ENCODE data around the gene AKR1B1.
A peak's percentile ranks its signal among the peaks of the same experiment; 100 is the strongest.

The AKR1B1 gene

DNA sequence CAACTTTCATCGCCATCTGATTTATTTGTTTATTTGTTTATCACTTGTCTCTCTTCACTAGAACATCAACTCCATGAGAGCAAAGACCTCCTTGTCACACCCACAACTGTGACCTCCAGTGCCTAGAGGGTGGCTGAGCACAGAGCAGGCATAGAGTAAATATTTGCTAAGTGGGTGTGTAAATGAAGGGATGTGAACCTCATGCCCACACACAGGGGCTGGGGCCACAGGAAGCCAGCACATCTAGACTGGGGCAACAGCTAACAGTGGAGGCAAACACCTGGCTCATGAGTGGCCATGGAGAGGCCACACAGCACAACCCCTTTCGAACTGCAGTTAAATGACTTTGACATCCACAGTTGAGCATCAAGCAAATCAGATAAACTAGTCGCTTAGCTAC is 39.8 kb downstream of the AKR1B1 start:
- DNase-seq (ENCODE audit: low spot score) = no peak

DNA sequence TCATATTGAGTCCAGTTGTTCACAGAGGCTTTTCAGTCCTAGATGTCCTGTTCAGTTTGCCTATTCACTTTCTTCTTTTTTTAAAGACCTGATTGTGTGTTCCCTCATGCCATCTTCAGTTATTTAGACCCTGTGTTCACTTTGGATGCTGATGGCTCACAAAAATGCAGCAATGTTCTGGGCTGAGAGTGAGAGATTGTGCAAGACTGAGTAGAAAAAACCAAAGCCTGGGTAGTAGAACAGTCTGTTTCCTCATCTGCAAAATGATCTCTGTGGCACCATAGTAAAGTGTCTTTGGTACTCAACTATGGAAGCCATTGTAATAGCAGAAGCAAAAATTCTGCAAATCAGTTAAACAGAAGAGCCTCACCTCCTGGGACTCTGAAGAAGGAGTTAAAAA is 43.2 kb downstream of the AKR1B1 start:
- peak; percentile 12 for DNase-seq (ENCODE audit: low spot score)

DNA sequence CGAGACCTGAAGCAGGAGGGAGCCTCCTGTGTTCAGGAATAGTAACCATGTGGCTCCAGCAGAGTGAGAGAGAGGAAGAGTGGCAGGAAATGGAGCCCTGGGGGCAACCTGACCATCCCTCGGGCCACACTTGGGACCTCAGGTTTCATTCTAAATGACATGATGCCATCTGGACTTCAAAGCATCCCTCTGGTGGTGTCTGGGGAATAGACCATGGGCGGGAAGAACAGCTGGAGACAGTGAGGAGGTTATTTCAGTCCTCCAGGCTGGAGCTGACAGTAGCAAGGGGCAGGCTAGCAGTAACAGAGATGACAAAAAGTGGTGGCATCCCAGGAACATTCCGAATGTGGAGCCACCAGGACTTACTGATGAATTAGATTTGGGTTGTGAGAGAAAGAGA is 44.8 kb downstream of the AKR1B1 start:
- DNase-seq (ENCODE audit: low spot score) = no peak

DNA sequence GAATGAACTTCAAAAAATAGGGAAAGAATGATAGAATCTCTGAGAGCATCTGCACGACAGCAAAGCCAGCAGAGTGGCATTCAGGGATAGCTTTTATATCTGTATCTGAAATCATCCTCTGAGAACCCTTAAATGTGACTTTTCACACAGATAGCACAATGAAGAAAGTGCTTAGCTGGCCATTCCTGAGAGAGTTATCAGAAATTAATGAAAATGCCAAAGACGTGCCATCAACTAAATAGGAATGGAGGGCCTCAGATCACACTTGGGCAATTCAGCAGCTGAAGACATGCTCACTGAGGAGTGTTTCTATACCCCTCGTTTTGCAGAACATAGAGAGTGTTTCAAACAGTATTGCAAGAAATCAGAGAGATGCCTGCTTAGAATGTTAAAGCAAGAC is 51.6 kb downstream of the AKR1B1 start:
- no peak for DNase-seq (ENCODE audit: low spot score)

DNA sequence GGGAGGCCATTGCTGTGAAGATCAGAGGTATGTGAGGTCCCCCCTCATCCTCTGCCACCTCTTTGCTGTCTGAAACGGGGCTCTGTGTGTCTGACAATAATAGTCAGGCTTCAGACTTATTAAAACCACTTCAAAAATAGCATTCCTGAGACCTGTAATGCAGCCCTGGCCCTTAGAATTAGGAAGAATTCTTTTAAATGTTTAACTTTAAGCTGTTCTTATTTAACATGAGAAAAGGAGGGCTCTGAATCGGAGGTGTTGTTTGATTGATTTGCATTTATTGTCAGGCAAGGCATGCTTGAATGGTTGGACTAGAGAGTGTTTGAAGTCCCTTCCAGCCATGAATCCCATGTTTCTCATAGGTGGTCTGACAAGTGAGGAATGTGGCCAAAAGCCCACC is 52.5 kb downstream of the AKR1B1 start:
- no peak for DNase-seq (ENCODE audit: low spot score)

DNA sequence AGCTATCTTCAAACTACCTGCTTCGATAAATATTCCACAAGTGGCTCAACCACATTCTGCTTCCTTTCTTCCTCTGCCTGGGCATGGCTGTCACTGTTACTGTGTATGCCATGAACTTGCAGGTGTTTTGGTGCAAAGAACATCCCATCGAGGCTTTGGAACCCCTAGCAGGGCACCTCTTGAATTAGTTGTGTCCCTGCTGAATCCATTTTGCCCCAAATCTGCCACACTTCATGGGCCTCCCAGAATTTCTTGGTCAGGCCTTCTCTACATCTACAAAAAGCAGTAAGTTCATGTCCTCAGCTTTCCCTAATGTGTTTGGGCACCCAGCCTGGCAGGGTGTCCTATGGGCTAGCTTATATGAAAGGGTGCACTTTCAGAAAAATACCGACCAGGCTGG is 53.6 kb downstream of the AKR1B1 start:
- DNase-seq (ENCODE audit: low spot score) = no peak

DNA sequence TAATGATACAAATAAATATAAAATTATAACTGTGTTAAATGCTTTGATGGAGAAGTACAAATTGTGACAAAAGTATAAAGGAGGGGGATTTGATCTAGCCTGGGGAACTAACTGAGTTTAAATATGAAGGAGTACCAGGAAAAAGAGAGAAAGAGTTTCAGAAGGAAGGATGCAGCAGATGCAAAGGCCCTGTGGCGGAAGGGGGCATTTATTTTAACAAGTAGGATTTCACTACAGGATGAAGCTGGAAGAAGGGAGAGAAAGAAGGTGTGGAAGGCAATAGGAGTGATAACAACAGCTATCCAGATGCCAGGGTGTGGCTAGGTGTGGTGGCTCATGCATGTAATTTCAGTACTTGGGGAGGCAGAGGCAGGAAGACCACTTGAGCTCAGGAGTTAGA is 55.8 kb downstream of the AKR1B1 start:
- DNase-seq (ENCODE audit: low spot score) = no peak

- DNase-seq (ENCODE audit: low spot score) = no peak
These were observed 58.0 kb downstream of the AKR1B1 start for GRCh38 chr7:134400859-134401258.

- no peak for DNase-seq (ENCODE audit: low spot score)
These were observed 62.9 kb downstream of the AKR1B1 start for GRCh38 chr7:134396031-134396430.

DNA sequence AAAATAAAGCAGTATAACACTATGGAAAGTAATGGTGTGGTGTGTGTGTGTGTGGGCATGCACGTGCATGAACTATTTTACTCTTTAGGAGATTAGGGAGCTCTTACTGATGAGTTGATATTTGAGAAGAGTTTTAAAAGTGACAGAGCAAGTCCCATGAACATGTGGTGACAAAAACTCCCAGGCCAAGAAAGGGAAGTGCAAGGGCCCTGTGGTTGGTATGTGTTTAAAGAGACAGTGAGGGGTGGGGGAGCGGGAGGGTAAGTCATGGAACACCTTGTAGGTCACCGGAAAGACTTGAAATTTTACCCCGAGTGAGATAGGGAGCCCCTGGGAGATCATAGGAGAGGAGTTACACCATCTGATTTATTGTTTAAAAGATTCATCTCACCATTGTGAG is 63.3 kb downstream of the AKR1B1 start:
- no peak for DNase-seq (ENCODE audit: low spot score)

DNA sequence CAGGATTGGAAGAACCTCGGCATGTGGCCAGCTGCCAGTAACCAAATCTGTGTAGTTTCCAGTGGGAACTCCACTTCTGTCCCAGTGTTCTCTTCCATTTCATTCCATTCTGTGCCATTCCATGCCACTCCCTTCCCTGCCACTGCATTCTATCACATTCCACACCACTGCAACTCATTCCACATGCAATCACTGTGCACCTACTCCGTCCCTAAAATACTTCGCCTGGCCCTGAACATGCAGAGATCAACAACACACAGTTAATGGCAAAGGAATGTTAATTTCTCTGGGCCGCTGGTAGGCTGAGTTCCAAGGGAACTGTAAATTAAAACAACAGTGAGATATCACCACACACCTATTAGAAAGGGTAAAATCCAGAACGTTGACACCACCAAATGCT is 64.8 kb downstream of the AKR1B1 start:
- DNase-seq (ENCODE audit: low spot score) = peak; percentile 13

Measured in GM03348 (cell line).